ENCODE data around the gene NLGN1.

The NLGN1 gene

DNA sequence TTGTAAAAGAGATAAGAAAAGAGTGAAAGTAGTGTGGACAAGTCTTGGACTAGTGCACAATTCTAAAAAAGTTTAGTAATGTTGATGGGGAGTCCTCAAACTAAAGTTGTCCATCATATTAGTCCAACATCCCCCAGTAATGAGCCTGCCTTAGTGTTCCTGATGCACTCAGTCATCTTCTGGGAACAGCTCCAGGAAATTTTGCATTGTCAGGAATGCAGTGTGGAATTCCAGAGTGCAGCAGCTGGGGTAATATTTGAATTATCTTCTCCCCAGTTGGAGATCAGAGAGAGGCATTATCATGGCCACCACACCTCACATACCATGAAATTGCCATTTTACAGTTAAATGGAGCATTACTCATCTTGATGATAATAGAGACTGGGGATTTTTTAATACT lies 932.8 kb downstream of the NLGN1 start:
- TF ChIP-seq FOXP2 (optimal IDR thresholded peaks at IDR 0.05; ENCODE audit: borderline replicate concordance, extremely low read depth, extremely low read length, insufficient read depth) (no peak), POLR2AphosphoS5 (IDR thresholded peaks at IDR 0.05; ENCODE audit: low read depth, low read length) (no peak)

DNA sequence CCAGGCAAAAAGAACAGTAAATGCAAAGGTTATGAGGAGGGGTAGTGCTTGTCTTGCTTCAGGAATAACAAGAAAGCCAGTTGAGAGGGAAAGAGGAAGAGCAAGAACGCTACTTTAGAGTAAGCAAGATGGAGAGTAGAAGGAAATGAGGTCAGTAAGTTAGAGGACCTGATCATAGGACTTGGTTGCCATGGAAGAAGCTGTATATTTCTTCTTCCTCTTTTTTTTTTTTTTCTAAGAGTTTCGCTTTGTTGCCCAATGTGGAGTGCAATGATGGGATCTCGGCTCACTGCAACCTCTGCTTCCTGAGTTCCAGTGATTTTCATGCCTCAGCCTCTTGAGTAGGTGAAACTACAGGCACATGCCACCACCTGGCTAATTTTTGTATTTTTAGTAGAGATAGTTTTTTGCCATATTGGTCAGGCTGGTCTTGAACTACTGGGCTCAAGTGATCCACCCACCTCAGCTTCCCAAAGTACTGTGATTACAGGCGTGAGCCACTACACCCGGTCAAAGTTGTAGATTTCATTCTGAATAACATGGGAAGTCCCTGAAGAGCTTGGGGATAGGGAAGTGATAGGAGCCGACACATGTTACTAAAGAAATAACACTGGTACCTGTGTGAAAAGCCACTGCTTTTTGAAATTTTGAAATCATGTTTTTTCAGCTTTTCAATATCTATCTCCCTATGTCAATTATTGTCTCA lies 933.7 kb downstream of the NLGN1 start:
- TF ChIP-seq REST (IDR thresholded peaks at IDR 0.05; ENCODE audit: insufficient read depth in 1 of 2, low read depth in 2 of 2, low read length in 2 of 2) (no peak), SIN3A (IDR thresholded peaks at IDR 0.05; ENCODE audit: borderline replicate concordance, insufficient read depth, low read length) (no peak), FOXP2 (optimal IDR thresholded peaks at IDR 0.05; ENCODE audit: borderline replicate concordance, extremely low read depth, extremely low read length, insufficient read depth) (no peak), TAF1 (IDR thresholded peaks at IDR 0.05; ENCODE audit: borderline replicate concordance, insufficient read depth, low read length) (no peak), POLR2AphosphoS5 (IDR thresholded peaks at IDR 0.05; ENCODE audit: low read depth, low read length) (no peak)

GRCh38 chr3:174332391-174332790 lies 934.8 kb downstream of the NLGN1 start:
- TF ChIP-seq POLR2AphosphoS5 (IDR thresholded peaks at IDR 0.05; ENCODE audit: low read depth, low read length) (no peak), REST (IDR thresholded peaks at IDR 0.05; ENCODE audit: insufficient read depth in 1 of 2, low read depth in 2 of 2, low read length in 2 of 2) (no peak), FOXP2 (optimal IDR thresholded peaks at IDR 0.05; ENCODE audit: borderline replicate concordance, extremely low read depth, extremely low read length, insufficient read depth) (no peak), TAF1 (IDR thresholded peaks at IDR 0.05; ENCODE audit: borderline replicate concordance, insufficient read depth, low read length) (no peak), SIN3A (IDR thresholded peaks at IDR 0.05; ENCODE audit: borderline replicate concordance, insufficient read depth, low read length) (no peak)

DNA sequence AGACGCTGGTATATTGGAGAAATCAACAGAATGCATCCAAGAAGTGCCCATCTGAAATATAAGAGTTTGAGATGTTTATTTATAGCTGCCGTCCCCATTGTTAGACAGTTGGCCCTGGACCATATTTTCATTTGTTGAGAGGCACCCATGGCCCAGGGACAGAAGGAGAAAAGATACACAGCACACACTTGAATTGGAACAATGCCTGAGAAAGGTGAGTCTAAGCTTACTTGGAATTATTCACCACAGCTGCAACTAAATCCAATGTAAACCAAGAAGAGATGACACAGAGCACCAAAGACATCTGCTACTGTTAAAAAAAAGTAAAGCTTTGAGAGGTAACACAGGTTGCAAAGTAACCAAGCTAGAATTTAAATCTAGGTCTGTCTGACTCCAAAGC lies 936.1 kb downstream of the NLGN1 start:
- TF ChIP-seq POLR2AphosphoS5 (IDR thresholded peaks at IDR 0.05; ENCODE audit: low read depth, low read length) = no peak
- no peak for TF ChIP-seq REST (IDR thresholded peaks at IDR 0.05; ENCODE audit: insufficient read depth in 1 of 2, low read depth in 2 of 2, low read length in 2 of 2)
- TF ChIP-seq FOXP2 (optimal IDR thresholded peaks at IDR 0.05; ENCODE audit: borderline replicate concordance, extremely low read depth, extremely low read length, insufficient read depth) = no peak
- TF ChIP-seq TAF1 (IDR thresholded peaks at IDR 0.05; ENCODE audit: borderline replicate concordance, insufficient read depth, low read length) = no peak
- no peak for TF ChIP-seq SIN3A (IDR thresholded peaks at IDR 0.05; ENCODE audit: borderline replicate concordance, insufficient read depth, low read length)

DNA sequence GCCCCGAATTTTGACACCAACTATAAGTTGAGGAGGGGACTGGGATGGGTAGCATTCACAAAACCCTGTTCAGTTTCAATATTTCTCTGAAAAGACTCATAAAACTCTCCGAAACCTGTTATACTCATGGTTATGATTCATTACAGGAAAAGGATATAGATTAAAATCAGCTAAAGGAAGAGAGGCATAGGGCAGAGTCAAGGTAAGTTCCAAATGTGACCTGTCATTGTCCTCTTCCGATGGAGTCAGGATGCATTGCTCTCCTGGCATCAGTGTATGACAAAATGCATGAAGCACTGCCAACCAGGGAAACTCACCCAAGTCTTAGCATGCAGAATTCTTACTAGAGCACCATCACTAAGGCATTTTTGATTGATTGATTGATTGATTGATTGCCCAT lies 936.6 kb downstream of the NLGN1 start:
- no peak for TF ChIP-seq FOXP2 (optimal IDR thresholded peaks at IDR 0.05; ENCODE audit: borderline replicate concordance, extremely low read depth, extremely low read length, insufficient read depth)
- no peak for TF ChIP-seq SIN3A (IDR thresholded peaks at IDR 0.05; ENCODE audit: borderline replicate concordance, insufficient read depth, low read length)
- TF ChIP-seq POLR2AphosphoS5 (IDR thresholded peaks at IDR 0.05; ENCODE audit: low read depth, low read length) = no peak
- TF ChIP-seq TAF1 (IDR thresholded peaks at IDR 0.05; ENCODE audit: borderline replicate concordance, insufficient read depth, low read length) = no peak
- no peak for TF ChIP-seq REST (IDR thresholded peaks at IDR 0.05; ENCODE audit: insufficient read depth in 1 of 2, low read depth in 2 of 2, low read length in 2 of 2)
